Thyroid gland (tissue), 4 donors: ENCODE measurements around the gene KDM4B. TPM values are rescaled to one million over a fixed set of nuclear protein-coding genes. Genes with fewer than 3 reads are reported as not detected.
A peak's percentile ranks its signal among the peaks of the same experiment; 100 is the strongest.

Experiments
- DNase-seq, 2 donors: peaks; one replicate each; pipeline ENCODE4 v3.0.0-alpha.2; 2019
- H3K27ac ChIP-seq, 3 donors: fragments of 200-600 bp; sonication (generic); 1 replicate in 2 of 3; 2 replicates in 1 of 3; pipeline ENCODE4 v1.5.1; 2016 to 2019; ENCODE audit warnings: mild to moderate bottlenecking in 1 of 3, moderate library complexity in 1 of 3
- H3K27me3 ChIP-seq: fragments of 200-600 bp; sonication (generic); one replicate; pipeline ENCODE4 v1.5.1; 2019
- H3K36me3 ChIP-seq, 2 donors: fragments of 200-600 bp; sonication (generic); one replicate each; pipeline ENCODE4 v1.5.1; 2016 to 2019
- H3K4me1 ChIP-seq, 2 donors: fragments of 200-600 bp; sonication (generic); one replicate each; pipeline ENCODE4 v1.5.1; 2017 to 2019
- H3K4me3 ChIP-seq, 3 donors: fragments of 200-600 bp; sonication (generic); replicated peaks in 1 of 3; 1 replicate in 2 of 3; 2 replicates in 1 of 3; pipeline ENCODE4 v1.5.1; 2016; ENCODE audit warnings: mild to moderate bottlenecking in 1 of 3
- H3K9me3 ChIP-seq: fragments of 200-600 bp; sonication (generic); one replicate; pipeline ENCODE4 v1.5.1; 2017
- CTCF ChIP-seq, 6 experiments: fragments of 200-600 bp in 3 of 6; fragments of 450-650 bp in 3 of 6; sonication (generic) in 3 of 6; IDR thresholded peaks; one replicate each; pipeline ENCODE4 v1.5.1; 2016 to 2019; ENCODE audit warnings: antibody characterized with exemption in 6 of 6, mild to moderate bottlenecking in 2 of 6, inconsistent platforms in 1 of 6, moderate library complexity in 1 of 6
- POLR2A ChIP-seq, 2 donors: fragments of 450-650 bp; IDR thresholded peaks; one replicate each; pipeline ENCODE4 v1.6.1; 2017; ENCODE audit warnings: antibody characterized with exemption in 2 of 2, mild to moderate bottlenecking in 2 of 2, moderate library complexity in 1 of 2
- WGBS, 2 donors: methylation state at CpG; one replicate each; pipeline ENCODE4 v1.1.5; 2017; 5-methylcytosine and 5-hydroxymethylcytosine counted together
- intact Hi-C: fragments of 100-400 bp; cut with DNase I; formaldehyde crosslinking; loops from one replicate; pipeline ENCODE4 v1.15.1; 2023
- total RNA-seq, 4 donors: library from RNA; depleted of rRNA; stranded (reverse); fragments of >200 nt; gene quantifications; one replicate each; pipeline ENCODE4 v1.2.3, GENCODE V29; 2016

Gene KDM4B
- total RNA-seq, 4 donors from 2014 or later: 44.3 to 87.2 (median 75.8) TPM

- Histone ChIP-seq H3K27ac (peak overlapping the region in 1 of 3 donors; percentile 17), H3K9me3 (no peaks in the 10 kb centered on the region), H3K36me3 (peaks cover 20 to 21% of the 10 kb centered on the region in 2 donors), H3K4me3 (no peak overlapping the region), H3K27me3 (no peaks in the 10 kb centered on the region), H3K4me1 (no peaks in the 10 kb centered on the region)
- DNase-seq: no peak
- WGBS, 2 donors: 74 to 97% methylated on average over 4 to 8 of the region's 8 CpGs
- TF ChIP-seq CTCF (IDR thresholded peaks at IDR 0.05): no peak
- no peak for TF ChIP-seq POLR2A (IDR thresholded peaks at IDR 0.05)
- intact Hi-C loops: no loop called here
These were observed 104.4 kb downstream of the KDM4B start for GRCh38 chr19:5073153-5073844.

- 83 to 89% methylated on average over 19 to 20 of the region's 20 CpGs for WGBS, 2 donors
- no peak overlapping the region for H3K27ac ChIP-seq
- no peak for TF ChIP-seq POLR2A (IDR thresholded peaks at IDR 0.05)
- TF ChIP-seq CTCF (IDR thresholded peaks at IDR 0.05): no peak
- DNase-seq: no peak
- H3K9me3 ChIP-seq: no peaks in the 10 kb centered on the region
- no peaks in the 10 kb centered on the region for H3K4me1 ChIP-seq
- intact Hi-C loops: no loop called here
- H3K36me3 ChIP-seq: peaks cover 30 to 32% of the 10 kb centered on the region in 2 donors
- no peaks in the 10 kb centered on the region for H3K27me3 ChIP-seq
- H3K4me3 ChIP-seq: no peak overlapping the region
These were observed 105.5 kb downstream of the KDM4B start for GRCh38 chr19:5074407-5074806.

- Histone ChIP-seq H3K4me3 (no peak overlapping the region), H3K4me1 (no peaks in the 10 kb centered on the region), H3K36me3 (peaks cover 34 to 37% of the 10 kb centered on the region in 2 donors), H3K27me3 (no peaks in the 10 kb centered on the region), H3K27ac (no peak overlapping the region), H3K9me3 (no peaks in the 10 kb centered on the region)
- intact Hi-C loops: no loop called here
- TF ChIP-seq POLR2A (IDR thresholded peaks at IDR 0.05): no peak
- no peak for TF ChIP-seq CTCF (IDR thresholded peaks at IDR 0.05)
- 77 to 93% methylated on average over 17 to 18 of the region's 27 CpGs for WGBS, 2 donors
- DNase-seq: no peak
These were observed 106.0 kb downstream of the KDM4B start for GRCh38 chr19:5074830-5075394.

- DNase-seq: no peak
- no peak for TF ChIP-seq CTCF (IDR thresholded peaks at IDR 0.05)
- no peak for TF ChIP-seq POLR2A (IDR thresholded peaks at IDR 0.05)
- no peaks in the 10 kb centered on the region for H3K27me3 ChIP-seq
- no peaks in the 10 kb centered on the region for H3K4me1 ChIP-seq
- H3K4me3 ChIP-seq: no peak overlapping the region
- intact Hi-C loops: no loop called here
- no peaks in the 10 kb centered on the region for H3K9me3 ChIP-seq
- H3K27ac ChIP-seq: no peak overlapping the region
- whole genome bisulfite sequencing, 2 donors: 98 to 100% methylated on average over 7 of the region's 13 CpGs
- H3K36me3 ChIP-seq: peaks cover 39 to 44% of the 10 kb centered on the region in 2 donors
These were observed 106.7 kb downstream of the KDM4B start for GRCh38 chr19:5075597-5075996.
